SK-N-SH (cell line): ENCODE results near the gene NAALADL2. TPM values are rescaled to one million over a fixed set of nuclear protein-coding genes. Genes with fewer than 3 reads are reported as not detected.

Experiments used
- CTCF ChIA-PET: fragments of 300-600, 350-600 bp; formaldehyde crosslinking; extraction: SDS; loops from one replicate; lab custom pipeline; 2021; lab: Yijun Ruan, JAX
- POLR2A ChIA-PET: fragments of 350-600 bp; sonication (Branson Sonifier 250); formaldehyde crosslinking; extraction: SDS; loops from one replicate; lab custom pipeline; 2020; ENCODE audit warnings: antibody characterized with exemption, inconsistent platforms; lab: Yijun Ruan, JAX
- DNase-seq: peaks from one replicate; pipeline ENCODE4 v3.0.0; 2012
- H2AFZ ChIP-seq: fragments of 200-600 bp; sonication (generic); 2 replicates; pipeline ENCODE4 v1.8.1; 2016; ENCODE audit warnings: antibody characterized with exemption, mild to moderate bottlenecking, low read depth
- H3F3A ChIP-seq: fragments of 200-600 bp; sonication (generic); replicated peaks from 2 replicates; pipeline ENCODE3; 2016; ENCODE audit warnings: antibody characterized with exemption, mild to moderate bottlenecking; ENCODE audit not compliant: insufficient read depth
- H3K27ac ChIP-seq, 2 experiments: fragments of 200-500 bp in 1 of 2; fragments of 200-600 bp in 1 of 2; sonication (Bioruptor generic) in 1 of 2; sonication (generic), shearing (Covaris generic) in 1 of 2; 2 replicates each; pipeline versions ENCODE4 v1.5.1 to v1.6.1; 2014 to 2016; ENCODE audit warnings: low read depth in 2 of 2, inconsistent platforms in 1 of 2, low read length in 1 of 2, mild to moderate bottlenecking in 1 of 2, mixed read lengths in 1 of 2
- H3K27me3 ChIP-seq: fragments of 200-600 bp; sonication (generic), shearing (Covaris generic); 2 replicates; pipeline ENCODE4 v1.6.1; 2016; ENCODE audit warnings: mixed run types; ENCODE audit not compliant: insufficient read depth
- H3K36me3 ChIP-seq, 2 experiments: fragments of 200-500 bp in 1 of 2; fragments of 200-600 bp in 1 of 2; sonication (Bioruptor generic) in 1 of 2; sonication (generic) in 1 of 2; replicated peaks in 1 of 2; 2 replicates each; pipeline versions ENCODE3 to v1.5.1; 2014 to 2016; ENCODE audit warnings: low read length in 1 of 2, mild to moderate bottlenecking in 1 of 2; ENCODE audit not compliant: insufficient read depth in 2 of 2, control insufficient read depth in 1 of 2
- H3K4me1 ChIP-seq, 2 experiments: fragments of 200-500 bp in 1 of 2; fragments of 200-600 bp in 1 of 2; sonication (Bioruptor generic) in 1 of 2; sonication (generic), shearing (Covaris generic) in 1 of 2; 2 replicates each; pipeline versions ENCODE4 v1.5.1 to v1.6.1; 2014 to 2016; ENCODE audit warnings: low read depth in 1 of 2, low read length in 1 of 2, mixed run types in 1 of 2; ENCODE audit not compliant: insufficient read depth in 2 of 2, control insufficient read depth in 1 of 2
- H3K4me2 ChIP-seq: fragments of 200-600 bp; sonication (generic), shearing (Covaris generic); 2 replicates; pipeline ENCODE4 v1.6.1; 2017; ENCODE audit warnings: mixed run types
- H3K4me3 ChIP-seq, 2 experiments: fragments of 200-500 bp in 1 of 2; fragments of 200-600 bp in 1 of 2; sonication (Bioruptor generic) in 1 of 2; sonication (generic), shearing (Covaris generic) in 1 of 2; 2 replicates each; pipeline versions ENCODE4 v1.5.1 to v1.8.1; 2014 to 2016; ENCODE audit warnings: low read depth in 2 of 2, inconsistent platforms in 1 of 2, low read length in 1 of 2, mild to moderate bottlenecking in 1 of 2, mixed read lengths in 1 of 2, moderate library complexity in 1 of 2
- H3K79me2 ChIP-seq: fragments of 200-600 bp; sonication (generic); 2 replicates; pipeline ENCODE4 v1.8.1; 2017; ENCODE audit warnings: mild to moderate bottlenecking; ENCODE audit not compliant: insufficient read depth
- H3K9ac ChIP-seq: fragments of 200-600 bp; sonication (generic); 2 replicates; pipeline ENCODE4 v1.6.1; 2017; ENCODE audit warnings: mixed run types
- H3K9me2 ChIP-seq: fragments of 200-600 bp; sonication (generic); 2 replicates; pipeline ENCODE4 v1.6.1; 2017; ENCODE audit warnings: mixed run types
- H3K9me3 ChIP-seq: fragments of 200-600 bp; sonication (generic); 2 replicates; pipeline ENCODE4 v1.6.1; 2017; ENCODE audit warnings: mixed run types, mild to moderate bottlenecking, moderate library complexity
- H4K20me1 ChIP-seq: fragments of 200-600 bp; sonication (generic); 2 replicates; pipeline ENCODE4 v1.6.1; 2017; ENCODE audit warnings: mild to moderate bottlenecking, mixed run types; ENCODE audit not compliant: insufficient read depth
- ELF1 ChIP-seq: IDR thresholded peaks from 2 replicates; pipeline ENCODE4 v1.4.0; 2012
- FOSL2 ChIP-seq: IDR thresholded peaks from 2 replicates; pipeline ENCODE4 v1.4.0; 2012; ENCODE audit warnings: low read depth, mild to moderate bottlenecking, moderate library complexity, borderline replicate concordance
- FOXJ3 ChIP-seq: sonication (generic); formaldehyde crosslinking; IDR thresholded peaks from 2 replicates; pipeline ENCODE4 v1.5.1; 2020; ENCODE audit warnings: mild to moderate bottlenecking, missing genetic modification reagents
- GATA2 ChIP-seq: sonication (generic); formaldehyde crosslinking; IDR thresholded peaks from 2 replicates; pipeline ENCODE4 v1.5.0; 2020; ENCODE audit warnings: mild to moderate bottlenecking, missing genetic modification reagents
- IRF3 ChIP-seq: fragments of 150-350 bp; IDR thresholded peaks from 2 replicates; pipeline ENCODE4 v1.6.1; 2016; ENCODE audit warnings: mild to moderate bottlenecking, low read depth, low read length
- JUND ChIP-seq: IDR thresholded peaks from 2 replicates; pipeline ENCODE4 v1.4.0; 2012
- MEF2A ChIP-seq: IDR thresholded peaks from 2 replicates; pipeline ENCODE4 v1.4.0; 2012; ENCODE audit warnings: low read depth, borderline replicate concordance
- MXI1 ChIP-seq: IDR thresholded peaks from 2 replicates; pipeline ENCODE4 v1.6.1; 2012; ENCODE audit warnings: mild to moderate bottlenecking, low read depth, low read length, improper control_type of control experiment
- NFIC ChIP-seq: IDR thresholded peaks from 2 replicates; pipeline ENCODE4 v1.4.0; 2012; ENCODE audit warnings: borderline replicate concordance
- NRF1 ChIP-seq: IDR thresholded peaks from 2 replicates; pipeline ENCODE4 v1.6.1; 2012; ENCODE audit warnings: low read depth, mild to moderate bottlenecking, low read length
- PBX3 ChIP-seq: IDR thresholded peaks from 2 replicates; pipeline ENCODE4; 2012
- RAD21 ChIP-seq: IDR thresholded peaks from 2 replicates; pipeline ENCODE4 v1.6.1; 2012; ENCODE audit warnings: mild to moderate bottlenecking, low read length
- RCOR1 ChIP-seq: fragments of 150-350 bp; IDR thresholded peaks from 2 replicates; pipeline ENCODE4 v1.6.1; 2017; ENCODE audit warnings: antibody characterized with exemption, low read length
- RFX5 ChIP-seq: IDR thresholded peaks from 2 replicates; pipeline ENCODE4 v1.6.1; 2012; ENCODE audit warnings: mild to moderate bottlenecking, improper control_type of control experiment, low read length
- RXRA ChIP-seq: IDR thresholded peaks from 2 replicates; pipeline ENCODE4 v1.4.0; 2012; ENCODE audit warnings: low read depth, mild to moderate bottlenecking, borderline replicate concordance
- SIN3A ChIP-seq: IDR thresholded peaks from 2 replicates; pipeline ENCODE4 v1.6.1; 2012; ENCODE audit warnings: low read depth, mild to moderate bottlenecking, low read length, moderate library complexity, borderline replicate concordance
- USF1 ChIP-seq: IDR thresholded peaks from 2 replicates; pipeline ENCODE4 v1.4.0; 2012; ENCODE audit warnings: low read depth, borderline replicate concordance
- YY1 ChIP-seq: IDR thresholded peaks from 2 replicates; pipeline ENCODE4 v1.4.0; 2012; ENCODE audit warnings: low read depth, mild to moderate bottlenecking
- WGBS: methylation state at CpG from one replicate; pipeline ENCODE4 v1.1.6; 2017; ENCODE audit warnings: low lambda C conversion rate; 5-methylcytosine and 5-hydroxymethylcytosine counted together
- polyA plus RNA-seq, 3 experiments: library from polyadenylated mRNA; depleted of rRNA; stranded (reverse); fragments of >200 nt; gene quantifications; 2 replicates each; pipeline ENCODE4 v1.2.3, GENCODE V29; 2012

Gene NAALADL2
- polyA plus RNA-seq, 1 of the 3 experiments (the other 2 are of a cell fraction) = 1.2 TPM

- Histone ChIP-seq H3K4me2 (no peak overlapping the region), H3K9me2 (no peaks in the 10 kb centered on the region), H2AFZ (no peak overlapping the region), H3K79me2 (no peaks in the 10 kb centered on the region), H3K36me3 (no peaks in the 10 kb centered on the region), H4K20me1 (no peaks in the 10 kb centered on the region), H3K9ac (no peak overlapping the region), H3F3A (no peaks in the 10 kb centered on the region), H3K27me3 (no peaks in the 10 kb centered on the region), H3K4me3 (no peak overlapping the region), H3K9me3 (no peaks in the 10 kb centered on the region), H3K27ac (no peak overlapping the region), H3K4me1 (no peaks in the 10 kb centered on the region)
- CTCF ChIA-PET = no interaction called here
- POLR2A ChIA-PET = no interaction called here
- WGBS = 53% methylated on average over 3 of the region's 3 CpGs
- no peak for TF ChIP-seq PBX3
- no peak for TF ChIP-seq IRF3
- no peak for TF ChIP-seq RAD21
- TF ChIP-seq ELF1 = no peak
- TF ChIP-seq RCOR1 = no peak
- no peak for TF ChIP-seq SIN3A
- TF ChIP-seq FOXJ3 (CRISPR knock-in tag) = no peak
- TF ChIP-seq USF1 = no peak
- no peak for TF ChIP-seq RXRA
- TF ChIP-seq GATA2 (CRISPR knock-in tag) = no peak
- TF ChIP-seq NRF1 = no peak
- TF ChIP-seq MXI1 = no peak
- DNase-seq = no peak
Observed at GRCh38 chr3:175511219-175511785, 652.2 kb downstream of the NAALADL2 start.

GRCh38 chr3:175512700-175513099 lies 653.6 kb downstream of the NAALADL2 start:
- Histone ChIP-seq H3K27me3 (no peaks in the 10 kb centered on the region), H3K27ac (no peak overlapping the region), H3K9ac (no peak overlapping the region), H3K79me2 (no peaks in the 10 kb centered on the region), H3K9me3 (no peaks in the 10 kb centered on the region), H4K20me1 (no peaks in the 10 kb centered on the region), H3K4me3 (no peak overlapping the region), H3K36me3 (no peaks in the 10 kb centered on the region), H3K9me2 (no peaks in the 10 kb centered on the region), H2AFZ (no peak overlapping the region), H3F3A (no peaks in the 10 kb centered on the region), H3K4me1 (no peaks in the 10 kb centered on the region), H3K4me2 (no peak overlapping the region)
- no peak for TF ChIP-seq RFX5
- TF ChIP-seq SIN3A = no peak
- TF ChIP-seq FOSL2 = no peak
- TF ChIP-seq MXI1 = no peak
- no peak for TF ChIP-seq RAD21
- no peak for TF ChIP-seq FOXJ3 (CRISPR knock-in tag)
- no peak for TF ChIP-seq MEF2A
- no peak for TF ChIP-seq JUND
- TF ChIP-seq YY1 = no peak
- no peak for TF ChIP-seq NFIC
- no peak for TF ChIP-seq NRF1
- CTCF ChIA-PET = no interaction called here
- DNase-seq = no peak
- WGBS = 89% methylated on average over 2 of the region's 2 CpGs
- POLR2A ChIA-PET = no interaction called here
